ENCODE measurements around the gene ABHD11.
"Not testable (repeated sequence)": the region's sequence is repeated elsewhere in the genome, so short reads cannot be mapped to it uniquely, and the experiment has no call there.

The ABHD11 gene

DNA sequence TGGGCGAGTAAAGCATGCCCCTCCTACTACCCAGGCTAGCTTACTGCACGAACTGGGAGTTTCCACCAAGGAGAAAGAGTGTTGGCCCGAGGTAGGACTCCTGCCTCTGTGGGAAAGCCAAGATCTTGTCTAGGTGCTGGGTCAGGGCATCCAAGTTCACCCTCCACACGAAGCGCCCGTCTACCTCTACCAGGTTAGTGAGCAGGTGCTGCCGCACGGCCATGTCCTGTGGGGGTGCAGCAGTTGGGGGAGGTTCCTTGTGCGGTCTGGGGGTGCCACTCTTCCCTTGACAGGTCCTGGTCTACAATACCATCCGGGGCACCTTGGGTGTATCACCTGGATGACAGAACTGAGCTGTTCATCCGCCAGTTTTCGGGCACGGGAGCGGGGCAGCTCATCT lies 1.7 kb downstream of the ABHD11 start:
- FAIRE-seq (no peak), DNase-seq (ENCODE audit: insufficient read length, low spot score) (no peak)
- TF ChIP-seq TAF1 (IDR thresholded peaks at IDR 0.05; ENCODE audit: low read depth, low read length): no peak
- TF ChIP-seq SPI1 (IDR thresholded peaks at IDR 0.05; ENCODE audit: low read depth, low read length): no peak
- no peak for TF ChIP-seq POLR2A (IDR thresholded peaks at IDR 0.05; ENCODE audit: low read depth, low read length)
- no peak for TF ChIP-seq PAX5 (IDR thresholded peaks at IDR 0.05; ENCODE audit: insufficient read depth, low read length, severe bottlenecking)
- TF ChIP-seq POLR2AphosphoS5 (IDR thresholded peaks at IDR 0.05; ENCODE audit: low read depth, low read length): no peak
- TF ChIP-seq POU2F2 (IDR thresholded peaks at IDR 0.05; ENCODE audit: low read depth, low read length): no peak

GRCh38 chr7:73735528-73735905 lies 3.1 kb downstream of the ABHD11 start:
- DNase-seq (ENCODE audit: insufficient read length, low spot score) (no peak), FAIRE-seq (no peak)
- TF ChIP-seq POLR2A (IDR thresholded peaks at IDR 0.05; ENCODE audit: low read depth, low read length) (no peak), SPI1 (IDR thresholded peaks at IDR 0.05; ENCODE audit: low read depth, low read length) (no peak)

DNA sequence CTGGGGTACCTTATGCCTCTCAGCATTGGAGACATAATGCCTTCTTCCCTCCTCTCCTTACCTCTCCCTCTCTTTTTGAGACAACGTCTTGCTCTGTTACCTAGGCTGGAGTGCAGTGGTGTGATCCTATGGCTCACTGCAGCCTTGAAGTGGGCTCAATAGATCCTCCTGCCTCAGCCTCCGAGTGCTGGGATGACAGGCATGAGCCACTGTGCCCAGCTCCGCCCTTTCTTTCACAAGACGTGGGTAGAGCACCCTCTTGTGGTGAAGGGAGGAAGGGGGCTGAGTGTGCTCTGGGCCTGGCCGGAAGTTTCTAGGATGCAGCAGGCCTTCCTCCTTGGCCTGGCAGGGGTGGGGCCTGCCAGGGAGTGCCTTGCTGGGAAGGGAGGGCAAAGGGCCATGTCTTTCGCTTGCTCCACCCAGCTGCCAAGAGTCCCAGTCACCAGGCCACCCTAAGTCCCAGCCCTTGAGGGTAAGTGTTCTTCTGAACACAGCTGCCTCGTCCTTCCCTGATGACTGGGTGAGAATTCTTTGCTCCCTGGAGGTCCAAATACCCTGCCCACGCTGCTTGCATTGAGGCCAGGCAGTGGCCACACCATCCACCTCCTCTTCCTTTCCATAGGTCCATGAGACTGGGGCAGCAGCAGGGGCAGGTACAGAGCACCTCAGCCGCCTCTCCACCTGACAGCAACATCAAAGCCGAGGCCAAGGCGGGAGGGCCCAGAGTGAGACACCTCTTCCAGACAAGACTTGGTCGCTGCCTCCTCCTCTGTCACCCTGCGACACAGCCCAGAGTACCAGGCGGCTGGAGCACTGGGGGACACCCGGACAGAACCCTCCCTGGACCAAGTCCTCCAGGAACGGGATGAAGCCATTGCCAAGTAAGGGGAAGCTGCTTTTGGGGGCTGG lies 3.7 kb downstream of the ABHD11 start:
- DNase-seq (ENCODE audit: insufficient read length, low spot score): peak; percentile 63
- peak; percentile 93 for FAIRE-seq
- no peak for TF ChIP-seq POU2F2 (IDR thresholded peaks at IDR 0.05; ENCODE audit: low read depth, low read length)
- TF ChIP-seq POLR2AphosphoS5 (IDR thresholded peaks at IDR 0.05; ENCODE audit: low read depth, low read length): no peak
- peak; percentile 35 for TF ChIP-seq SPI1 (IDR thresholded peaks at IDR 0.05; ENCODE audit: low read depth, low read length)

GRCh38 chr7:73732397-73732796 lies 6.2 kb downstream of the ABHD11 start:
- DNase-seq (ENCODE audit: insufficient read length, low spot score): no peak
- TF ChIP-seq POLR2AphosphoS5 (IDR thresholded peaks at IDR 0.05; ENCODE audit: low read depth, low read length) (no peak), SPI1 (IDR thresholded peaks at IDR 0.05; ENCODE audit: low read depth, low read length) (no peak), PAX5 (IDR thresholded peaks at IDR 0.05; ENCODE audit: insufficient read depth, low read length, severe bottlenecking) (no peak), POU2F2 (IDR thresholded peaks at IDR 0.05; ENCODE audit: low read depth, low read length) (no peak), POLR2A (IDR thresholded peaks at IDR 0.05; ENCODE audit: low read depth, low read length) (no peak), TAF1 (IDR thresholded peaks at IDR 0.05; ENCODE audit: low read depth, low read length) (no peak)
- FAIRE-seq: no peak

DNA sequence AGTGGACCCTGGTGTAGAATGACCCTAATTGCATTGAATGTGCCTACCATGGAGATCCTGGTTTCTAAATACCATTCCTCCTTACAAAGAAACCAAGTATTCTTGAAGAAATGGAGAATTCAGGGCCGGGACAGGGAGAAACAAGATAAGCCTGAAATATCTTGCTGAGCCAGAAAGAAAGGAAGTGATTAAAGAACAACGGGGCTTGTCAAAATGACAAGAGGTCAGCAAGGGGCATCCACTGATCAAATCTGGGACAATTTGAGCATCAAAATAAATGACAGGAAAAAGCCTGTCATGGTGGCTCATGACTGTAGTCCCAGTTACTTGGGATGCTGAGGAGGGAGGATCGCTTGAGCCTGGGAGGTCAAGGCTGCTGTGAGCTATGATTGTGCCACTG lies 8.1 kb downstream of the ABHD11 start:
- no peak for FAIRE-seq
- TF ChIP-seq POLR2AphosphoS5 (IDR thresholded peaks at IDR 0.05; ENCODE audit: low read depth, low read length) (no peak), TAF1 (IDR thresholded peaks at IDR 0.05; ENCODE audit: low read depth, low read length) (no peak), POLR2A (IDR thresholded peaks at IDR 0.05; ENCODE audit: low read depth, low read length) (no peak), POU2F2 (IDR thresholded peaks at IDR 0.05; ENCODE audit: low read depth, low read length) (no peak), SPI1 (IDR thresholded peaks at IDR 0.05; ENCODE audit: low read depth, low read length) (no peak), PAX5 (IDR thresholded peaks at IDR 0.05; ENCODE audit: insufficient read depth, low read length, severe bottlenecking) (no peak)

GRCh38 chr7:73728551-73728950 lies 10.1 kb downstream of the ABHD11 start:
- FAIRE-seq (no peak), DNase-seq (ENCODE audit: insufficient read length, low spot score) (no peak)
- TF ChIP-seq POU2F2 (IDR thresholded peaks at IDR 0.05; ENCODE audit: low read depth, low read length) (no peak), PAX5 (IDR thresholded peaks at IDR 0.05; ENCODE audit: insufficient read depth, low read length, severe bottlenecking) (no peak), TAF1 (IDR thresholded peaks at IDR 0.05; ENCODE audit: low read depth, low read length) (no peak), POLR2AphosphoS5 (IDR thresholded peaks at IDR 0.05; ENCODE audit: low read depth, low read length) (no peak), SPI1 (IDR thresholded peaks at IDR 0.05; ENCODE audit: low read depth, low read length) (no peak), POLR2A (IDR thresholded peaks at IDR 0.05; ENCODE audit: low read depth, low read length) (no peak)

More for the DNA sequence above, 8.1 kb downstream of the ABHD11 start:
- DNase-seq (ENCODE audit: insufficient read length, low spot score): no peak

DNA sequence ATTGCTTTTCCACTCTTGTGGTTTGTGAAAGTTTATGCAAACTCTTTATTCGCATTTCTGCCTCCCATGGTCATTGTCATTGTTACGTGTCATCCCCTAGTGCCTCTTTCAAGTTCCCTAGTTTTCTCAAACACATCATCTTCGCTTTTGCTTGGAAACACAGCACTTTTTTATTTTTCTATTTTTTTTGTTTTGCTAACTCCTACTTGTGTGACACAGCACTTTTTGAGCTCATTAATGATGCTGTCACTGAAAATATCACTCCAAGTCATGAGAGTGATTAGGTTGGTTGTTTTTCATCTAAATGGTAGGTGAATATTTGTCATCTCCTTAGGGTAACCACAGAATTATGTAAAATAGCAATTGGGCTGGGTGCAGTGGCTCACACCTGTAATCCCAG lies 10.7 kb downstream of the ABHD11 start:
- DNase-seq (ENCODE audit: insufficient read length, low spot score) (no peak), FAIRE-seq (no peak)
- no peak for TF ChIP-seq POU2F2 (IDR thresholded peaks at IDR 0.05; ENCODE audit: low read depth, low read length)
- TF ChIP-seq TAF1 (IDR thresholded peaks at IDR 0.05; ENCODE audit: low read depth, low read length): no peak
- no peak for TF ChIP-seq SPI1 (IDR thresholded peaks at IDR 0.05; ENCODE audit: low read depth, low read length)
- no peak for TF ChIP-seq POLR2A (IDR thresholded peaks at IDR 0.05; ENCODE audit: low read depth, low read length)
- no peak for TF ChIP-seq POLR2AphosphoS5 (IDR thresholded peaks at IDR 0.05; ENCODE audit: low read depth, low read length)
- TF ChIP-seq PAX5 (IDR thresholded peaks at IDR 0.05; ENCODE audit: insufficient read depth, low read length, severe bottlenecking): no peak

DNA sequence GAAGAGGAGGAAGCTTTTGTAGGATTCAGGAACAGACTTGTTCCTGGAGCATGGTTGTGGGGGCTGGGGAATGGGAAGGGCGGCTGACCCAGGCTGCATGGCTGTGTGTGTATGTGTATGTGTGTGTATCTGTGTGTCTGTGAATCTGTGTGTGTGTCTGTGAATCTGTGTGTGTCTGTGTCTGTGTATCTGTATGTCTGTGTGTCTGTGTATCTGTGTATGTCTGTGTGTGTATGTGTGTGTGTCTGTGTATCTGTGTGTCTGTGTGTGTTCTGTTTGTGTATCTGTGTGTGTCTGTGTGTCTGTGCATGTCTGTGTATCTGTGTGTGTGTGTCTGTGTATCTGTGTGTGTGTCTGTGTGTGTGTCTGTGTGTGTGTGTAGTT lies 12.5 kb downstream of the ABHD11 start:
- FAIRE-seq (no peak), DNase-seq (ENCODE audit: insufficient read length, low spot score) (no peak)
- TF ChIP-seq POLR2A (IDR thresholded peaks at IDR 0.05; ENCODE audit: low read depth, low read length) (no peak), SPI1 (IDR thresholded peaks at IDR 0.05; ENCODE audit: low read depth, low read length) (no peak), POU2F2 (IDR thresholded peaks at IDR 0.05; ENCODE audit: low read depth, low read length) (no peak), PAX5 (IDR thresholded peaks at IDR 0.05; ENCODE audit: insufficient read depth, low read length, severe bottlenecking) (no peak), POLR2AphosphoS5 (IDR thresholded peaks at IDR 0.05; ENCODE audit: low read depth, low read length) (no peak), TAF1 (IDR thresholded peaks at IDR 0.05; ENCODE audit: low read depth, low read length) (no peak)

GRCh38 chr7:73723813-73724212 lies 14.8 kb downstream of the ABHD11 start:
- no peak for FAIRE-seq
- no peak for DNase-seq (ENCODE audit: insufficient read length, low spot score)
- TF ChIP-seq POLR2A (IDR thresholded peaks at IDR 0.05; ENCODE audit: low read depth, low read length) (no peak), POLR2AphosphoS5 (IDR thresholded peaks at IDR 0.05; ENCODE audit: low read depth, low read length) (no peak), SPI1 (IDR thresholded peaks at IDR 0.05; ENCODE audit: low read depth, low read length) (no peak), TAF1 (IDR thresholded peaks at IDR 0.05; ENCODE audit: low read depth, low read length) (no peak), POU2F2 (IDR thresholded peaks at IDR 0.05; ENCODE audit: low read depth, low read length) (no peak), PAX5 (IDR thresholded peaks at IDR 0.05; ENCODE audit: insufficient read depth, low read length, severe bottlenecking) (no peak)

- no peak for FAIRE-seq
- DNase-seq (ENCODE audit: insufficient read length, low spot score): no peak
- TF ChIP-seq POLR2A (IDR thresholded peaks at IDR 0.05; ENCODE audit: low read depth, low read length): no peak
- TF ChIP-seq POLR2AphosphoS5 (IDR thresholded peaks at IDR 0.05; ENCODE audit: low read depth, low read length): no peak
- no peak for TF ChIP-seq PAX5 (IDR thresholded peaks at IDR 0.05; ENCODE audit: insufficient read depth, low read length, severe bottlenecking)
- TF ChIP-seq TAF1 (IDR thresholded peaks at IDR 0.05; ENCODE audit: low read depth, low read length): no peak
- TF ChIP-seq SPI1 (IDR thresholded peaks at IDR 0.05; ENCODE audit: low read depth, low read length): no peak
- TF ChIP-seq POU2F2 (IDR thresholded peaks at IDR 0.05; ENCODE audit: low read depth, low read length): no peak
These were observed 15.8 kb downstream of the ABHD11 start for GRCh38 chr7:73722785-73723184.

DNA sequence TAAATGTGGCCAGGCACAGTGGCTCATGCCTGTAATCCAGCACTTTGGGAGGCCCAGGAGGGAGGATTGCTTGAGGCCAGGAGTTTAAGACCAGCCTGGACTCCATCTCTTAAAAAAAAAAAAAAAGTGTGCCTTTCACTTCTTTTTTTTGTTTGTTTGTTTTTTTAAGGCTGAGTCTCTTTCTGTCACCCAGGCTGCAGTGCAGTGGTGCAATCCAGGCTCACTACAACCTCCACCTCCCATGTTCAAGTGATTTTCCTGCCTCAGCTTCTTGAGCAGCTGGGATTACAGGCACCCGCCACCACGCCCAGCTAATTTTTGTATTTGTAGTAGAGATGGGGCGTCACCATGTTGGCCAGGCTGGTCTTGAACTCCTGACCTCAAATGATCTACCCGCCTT lies 16.4 kb downstream of the ABHD11 start:
- DNase-seq (ENCODE audit: insufficient read length, low spot score); FAIRE-seq: not testable (repeated sequence)

All from GM12891 (cell line).